GM23338 (cell line): ENCODE results near the gene CFAP410. TPM values are rescaled to one million over a fixed set of nuclear protein-coding genes. Genes with fewer than 3 reads are reported as not detected.

ENCODE experiments used
- ATAC-seq: fragments of 200-7000 bp; cut with Tn5 transposase; 3 replicates; pipeline ENCODE4 v1.9.1; 2020
- DNase-seq: peaks from one replicate; pipeline ENCODE4 v3.0.0-alpha.2; 2015; ENCODE audit warnings: low spot score
- H2AFZ ChIP-seq: fragments of 200-600 bp; sonication (generic); 2 replicates; pipeline ENCODE4 v1.8.0; 2016; ENCODE audit warnings: antibody characterized with exemption, mild to moderate bottlenecking, moderate library complexity
- H3F3A ChIP-seq: fragments of 200-600 bp; sonication (generic); replicated peaks from 2 replicates; pipeline ENCODE4 v1.8.0; 2017; ENCODE audit warnings: antibody characterized with exemption, mixed run types, low read depth
- H3K27ac ChIP-seq: fragments of 200-600 bp; sonication (generic); 2 replicates; pipeline ENCODE4 v1.6.1; 2016; ENCODE audit warnings: low read depth
- H3K27me3 ChIP-seq: fragments of 200-600 bp; sonication (generic); 2 replicates; pipeline ENCODE4 v1.8.0; 2016; ENCODE audit warnings: mild to moderate bottlenecking, mixed run types, moderate library complexity; ENCODE audit not compliant: insufficient read depth
- H3K36me3 ChIP-seq: fragments of 200-600 bp; sonication (generic); 2 replicates; pipeline ENCODE4 v1.8.0; 2016; ENCODE audit warnings: mild to moderate bottlenecking; ENCODE audit not compliant: insufficient read depth
- H3K4me1 ChIP-seq: fragments of 200-600 bp; sonication (generic); 2 replicates; pipeline ENCODE4 v1.8.0; 2016; ENCODE audit warnings: mild to moderate bottlenecking, moderate library complexity; ENCODE audit not compliant: insufficient read depth
- H3K4me2 ChIP-seq: fragments of 200-600 bp; sonication (generic); 2 replicates; pipeline ENCODE4 v1.7.1; 2017; ENCODE audit warnings: mixed run types
- H3K4me3 ChIP-seq: fragments of 200-600 bp; sonication (generic); 2 replicates; pipeline ENCODE4 v1.6.1; 2016; ENCODE audit warnings: mixed run types
- H3K79me2 ChIP-seq: fragments of 200-600 bp; sonication (generic); replicated peaks from 2 replicates; pipeline ENCODE4 v1.8.0; 2017; ENCODE audit warnings: mild to moderate bottlenecking; ENCODE audit not compliant: insufficient read depth
- H3K9me2 ChIP-seq: fragments of 200-600 bp; sonication (generic); 2 replicates; pipeline ENCODE4 v1.8.0; 2017; ENCODE audit not compliant: insufficient read depth
- H4K20me1 ChIP-seq: fragments of 200-600 bp; sonication (generic); replicated peaks from 2 replicates; pipeline ENCODE4 v1.8.0; 2017; ENCODE audit warnings: mild to moderate bottlenecking; ENCODE audit not compliant: insufficient read depth
- H3K27ac Mint-ChIP-seq: 2 replicates; pipeline ENCODE4 v1.8.0; 2020; ENCODE audit warnings: inconsistent platforms, mild to moderate bottlenecking, moderate library complexity, mixed read lengths
- H3K27me3 Mint-ChIP-seq: 3 replicates; pipeline ENCODE4 v1.8.0; 2022; ENCODE audit warnings: low read depth, mild to moderate bottlenecking, moderate library complexity, mixed read lengths, inconsistent platforms; ENCODE audit not compliant: insufficient read depth, poor library complexity
- H3K36me3 Mint-ChIP-seq: 3 replicates; pipeline ENCODE4 v1.8.0; 2021; ENCODE audit warnings: low read depth, mild to moderate bottlenecking, inconsistent platforms, moderate library complexity, mixed read lengths
- H3K4me1 Mint-ChIP-seq: 3 replicates; pipeline ENCODE4 v1.8.0; 2020; ENCODE audit warnings: mild to moderate bottlenecking, inconsistent platforms, mixed read lengths
- H3K4me3 Mint-ChIP-seq: 3 replicates; pipeline ENCODE4 v1.8.0; 2021; ENCODE audit warnings: moderate library complexity, mild to moderate bottlenecking, inconsistent platforms, mixed read lengths
- H3K9me3 Mint-ChIP-seq: 3 replicates; pipeline ENCODE4 v1.8.0; 2020; ENCODE audit warnings: moderate library complexity, mild to moderate bottlenecking, inconsistent platforms, mixed read lengths
- CREB1 ChIP-seq: fragments of 250-450 bp; sonication (Bioruptor Pico); IDR thresholded peaks from 2 replicates; pipeline ENCODE4 v1.5.0; 2020; ENCODE audit warnings: low read depth, mild to moderate bottlenecking, moderate library complexity
- CTCF ChIP-seq, 2 experiments: fragments of 200-600 bp in 1 of 2; sonication (generic) in 1 of 2; conservative IDR thresholded peaks; 2 replicates each; pipeline versions ENCODE4 v1.5.1 to v1.6.1; 2016 to 2017; ENCODE audit warnings: antibody characterized with exemption in 2 of 2, low read depth in 2 of 2, mild to moderate bottlenecking in 2 of 2, moderate library complexity in 1 of 2
- ETS1 ChIP-seq: IDR thresholded peaks from 2 replicates; pipeline ENCODE4 v1.6.1; 2016; ENCODE audit warnings: antibody characterized with exemption
- EZH2phosphoT487 ChIP-seq: fragments of 200-600 bp; sonication (generic); IDR thresholded peaks from one replicate; pipeline ENCODE4 v1.8.1; 2018; ENCODE audit warnings: antibody characterized with exemption; ENCODE audit not compliant: unreplicated experiment
- POLR2AphosphoS5 ChIP-seq: IDR thresholded peaks from 2 replicates; pipeline ENCODE4 v1.6.1; 2016; ENCODE audit warnings: antibody characterized with exemption, low read depth
- STAT1 ChIP-seq: IDR thresholded peaks from one replicate; pipeline ENCODE4 v1.6.1; 2016; ENCODE audit warnings: antibody characterized with exemption; ENCODE audit not compliant: unreplicated experiment
- ZNF114 ChIP-seq: fragments of 250-450 bp; sonication (Bioruptor Pico); IDR thresholded peaks from 2 replicates; pipeline ENCODE4 v1.5.0; 2020; ENCODE audit warnings: mild to moderate bottlenecking, moderate library complexity
- ZNF331 ChIP-seq: fragments of 250-450 bp; sonication (Bioruptor Pico); IDR thresholded peaks from 2 replicates; pipeline ENCODE4 v1.5.0; 2020; ENCODE audit warnings: low read depth, mild to moderate bottlenecking, moderate library complexity
- ZNF462 ChIP-seq: fragments of 250-450 bp; sonication (Bioruptor Pico); IDR thresholded peaks from 2 replicates; pipeline ENCODE4 v1.5.0; 2020; ENCODE audit warnings: mild to moderate bottlenecking, moderate library complexity
- polyA plus RNA-seq: library from polyadenylated mRNA; unstranded; fragments of >200 nt; fragmentation: Nextera tagmentation; extraction: Ambion mirVana; gene quantifications from 2 replicates; pipeline ENCODE4 v1.2.1, GENCODE V29; 2016
- total RNA-seq: library from RNA; depleted of rRNA; stranded (reverse); fragments of >200 nt; shearing (Covaris generic); gene quantifications from 2 replicates; pipeline ENCODE4 v1.2.3, GENCODE V29; 2014

The CFAP410 gene
- total and polyA plus RNA-seq, 2 experiments from 2014 or later = 11.0 to 24.0 TPM

- no peak overlapping the region for H3K27ac Mint-ChIP-seq
- H3K36me3 ChIP-seq = no peaks in the 10 kb centered on the region
- no peak overlapping the region for H3K4me3 Mint-ChIP-seq
- no peaks in the 10 kb centered on the region for H3K27me3 ChIP-seq
- peaks cover 15% of the 10 kb centered on the region; the same call in 2 of the 3 replicates for H3K4me1 Mint-ChIP-seq
- ATAC-seq = no peak
- no peaks in the 10 kb centered on the region for H3K9me2 ChIP-seq
- H2AFZ ChIP-seq = no peak overlapping the region
- DNase-seq = no peak
- TF ChIP-seq STAT1 (no peak), CREB1 (no peak), EZH2phosphoT487 (no peak), POLR2AphosphoS5 (no peak), ETS1 (no peak), ZNF462 (CRISPR knock-in tag) (no peak), ZNF331 (CRISPR knock-in tag) (no peak), ZNF114 (CRISPR knock-in tag) (no peak), CTCF (conservative IDR thresholded peaks at IDR 0.05; ENCODE audit: low read depth in 2 of 2) (no peak)
- H3K27ac ChIP-seq = no peak overlapping the region
- no peaks in the 10 kb centered on the region; the same call in 2 of the 3 replicates for H3K36me3 Mint-ChIP-seq
- H3K27me3 Mint-ChIP-seq = peaks cover 6% of the 10 kb centered on the region
- H3K4me1 ChIP-seq = no peaks in the 10 kb centered on the region
- peaks cover 16% of the 10 kb centered on the region for H3K9me3 Mint-ChIP-seq
- no peaks in the 10 kb centered on the region for H3F3A ChIP-seq
- H3K4me2 ChIP-seq = no peak overlapping the region
- H3K79me2 ChIP-seq = no peaks in the 10 kb centered on the region
- H4K20me1 ChIP-seq = no peaks in the 10 kb centered on the region
- H3K4me3 ChIP-seq = no peak overlapping the region
Measured at GRCh38 chr21:44379515-44379848, 40.3 kb upstream of the CFAP410 start.
